ENCODE measurements around the gene FGF4.

Gene FGF4

DNA sequence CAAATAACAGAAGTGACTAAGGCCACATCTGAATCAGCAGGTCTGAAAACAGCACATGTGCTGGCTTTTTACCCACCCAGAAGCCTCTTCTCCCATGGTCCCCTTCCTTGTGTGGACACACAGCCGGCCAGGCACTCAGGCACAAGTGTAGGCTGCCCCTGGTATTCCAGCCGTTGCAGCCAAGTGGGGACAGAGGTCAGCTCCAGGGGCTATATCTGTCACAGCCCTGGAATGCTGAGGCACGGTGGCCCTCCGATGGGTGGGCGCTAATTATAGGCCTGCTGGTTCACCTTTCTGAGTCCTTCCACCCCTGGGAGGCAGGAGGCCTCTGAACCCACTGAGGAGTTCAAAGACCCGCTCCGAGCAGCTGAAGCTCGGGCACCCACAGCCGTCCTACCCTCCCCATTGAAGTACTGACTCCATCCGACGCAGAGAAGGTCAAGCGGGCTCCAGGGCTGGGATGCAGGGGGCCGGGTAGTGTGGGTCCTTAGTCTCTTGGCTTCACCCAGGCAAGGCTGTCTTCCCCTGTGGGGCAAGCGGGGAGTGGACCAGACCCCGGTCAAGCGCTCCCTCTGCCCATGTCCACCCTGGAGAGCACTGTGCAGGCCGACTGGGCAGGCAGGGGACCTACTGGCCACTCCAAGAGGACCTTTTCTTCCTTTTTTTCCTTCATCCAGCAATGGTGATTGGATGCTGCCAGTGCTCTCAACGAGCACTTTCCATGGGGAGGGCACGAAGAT is 29.8 kb upstream of the FGF4 start:
- no peak for DNase-seq

DNA sequence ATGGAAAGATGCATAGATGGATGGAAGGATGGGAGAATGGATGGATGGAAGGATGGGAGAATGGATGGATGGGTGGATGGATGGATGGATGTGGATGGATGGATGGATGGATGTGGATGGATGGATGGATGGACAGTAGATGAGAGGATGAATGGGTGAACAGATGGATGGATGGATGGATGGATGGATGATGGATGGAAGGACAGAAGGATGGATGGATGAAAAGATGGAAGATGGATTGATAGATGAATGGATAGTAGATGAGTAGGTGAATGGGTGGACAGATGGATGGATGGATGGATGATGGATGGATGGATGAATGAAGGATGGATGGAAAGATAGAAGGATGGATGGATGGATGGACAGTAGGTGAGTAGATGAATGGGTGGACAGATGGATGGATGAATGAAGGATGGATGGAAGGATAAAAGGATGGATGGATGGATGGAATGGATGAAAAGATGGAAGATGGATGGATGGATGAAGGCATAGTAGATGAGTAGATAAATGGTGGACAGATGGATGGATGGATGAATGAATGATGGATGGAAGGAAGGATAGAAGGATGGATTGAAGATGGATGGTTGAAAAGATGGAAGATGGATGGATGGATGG is 28.6 kb upstream of the FGF4 start:
- no peak for DNase-seq

DNA sequence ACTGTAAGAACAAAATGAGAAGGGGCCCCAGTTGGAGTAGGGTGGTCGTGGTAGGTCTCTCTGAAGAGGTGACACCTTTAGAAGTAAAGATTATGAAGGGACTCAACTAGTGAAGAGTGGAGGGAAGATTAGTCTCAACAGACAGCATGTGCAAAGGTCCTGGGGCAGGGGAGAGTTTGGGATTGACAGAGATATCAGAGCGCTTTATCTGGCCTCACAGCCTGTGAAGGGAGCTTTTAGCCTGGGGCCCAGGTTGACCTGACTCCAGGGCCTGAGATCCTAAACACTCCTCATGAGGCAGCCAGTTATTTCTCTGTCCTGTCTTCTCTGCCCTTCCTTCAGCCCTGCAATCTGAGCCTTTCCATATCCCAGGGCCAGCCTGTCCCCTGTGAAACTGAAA is 27.9 kb upstream of the FGF4 start:
- no peak for DNase-seq

DNA sequence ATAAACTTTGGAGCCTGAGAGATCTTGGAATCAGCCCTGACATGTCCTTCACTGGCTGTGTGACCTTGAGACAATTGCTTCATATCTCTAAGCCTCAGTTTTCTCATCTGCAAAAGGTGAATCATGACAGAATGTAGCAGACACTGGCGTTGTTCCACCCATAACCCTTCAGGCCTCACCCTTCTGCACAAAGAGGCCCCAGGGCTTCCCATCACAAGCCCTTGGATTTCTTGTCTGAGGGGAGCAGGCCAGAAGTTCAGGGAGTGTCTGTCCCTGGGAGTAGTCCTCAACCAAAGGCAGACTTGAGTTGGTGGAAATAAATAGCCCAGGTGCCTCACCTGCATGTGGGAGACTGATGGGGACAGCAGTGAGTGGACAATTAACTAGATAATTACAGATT is 27.4 kb upstream of the FGF4 start:
- no peak for DNase-seq

DNA sequence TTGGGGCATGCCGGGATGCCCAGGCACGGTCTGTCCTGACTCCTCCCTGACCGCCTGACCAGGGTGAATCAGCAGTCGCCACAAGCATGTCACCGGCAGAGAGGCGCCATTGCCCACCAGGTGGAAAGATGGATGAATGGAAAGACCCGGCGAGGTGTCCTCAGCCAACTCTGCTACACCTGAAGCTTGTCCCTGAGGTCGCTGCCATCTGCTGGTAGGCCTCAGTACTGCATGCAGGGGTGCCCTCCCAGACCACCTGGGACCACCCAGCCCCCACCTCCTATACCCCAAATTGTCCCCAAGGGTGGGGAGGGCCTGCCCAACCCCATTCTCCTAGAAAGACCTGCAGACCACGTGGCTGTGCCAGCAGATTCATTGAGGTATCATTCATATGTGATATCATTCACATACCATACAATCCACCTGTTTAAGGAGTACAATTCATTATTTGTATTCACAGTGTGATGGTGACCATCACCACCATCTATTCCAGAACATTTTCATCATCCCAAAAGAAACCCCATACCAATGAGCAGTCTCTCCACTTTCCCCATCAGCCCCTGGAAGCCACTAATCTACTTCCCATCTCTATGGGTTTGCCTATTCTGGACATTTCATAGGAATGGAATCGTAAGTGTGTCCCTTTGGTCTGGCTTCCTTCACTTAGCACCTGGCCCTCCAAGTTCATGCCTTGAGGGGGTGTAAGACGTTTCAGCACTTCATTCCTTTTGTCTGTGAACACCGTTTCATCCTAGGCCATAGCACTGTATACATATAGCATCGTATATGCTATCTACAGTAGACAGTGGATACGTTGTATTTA is 26.6 kb upstream of the FGF4 start:
- DNase-seq: no peak

DNA sequence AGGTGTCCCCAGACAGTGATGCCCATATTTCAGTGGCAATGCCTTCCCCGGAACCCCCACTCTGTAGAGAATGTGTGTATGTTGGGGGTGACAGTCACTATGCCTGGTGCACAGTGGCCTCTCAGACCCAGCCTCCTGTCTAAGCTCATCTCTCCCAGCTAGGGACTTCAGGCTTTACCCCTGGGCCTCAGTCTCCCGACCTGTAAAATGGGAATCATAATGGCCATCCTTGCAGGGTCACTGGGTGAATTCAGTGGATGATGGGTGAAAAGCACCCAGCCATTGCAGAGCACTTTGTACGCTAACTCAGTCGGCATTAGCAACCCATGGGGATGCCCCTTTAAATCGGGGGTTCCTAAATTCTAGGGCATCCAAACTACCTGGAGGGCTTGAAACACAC is 25.1 kb upstream of the FGF4 start:
- no peak for DNase-seq

DNA sequence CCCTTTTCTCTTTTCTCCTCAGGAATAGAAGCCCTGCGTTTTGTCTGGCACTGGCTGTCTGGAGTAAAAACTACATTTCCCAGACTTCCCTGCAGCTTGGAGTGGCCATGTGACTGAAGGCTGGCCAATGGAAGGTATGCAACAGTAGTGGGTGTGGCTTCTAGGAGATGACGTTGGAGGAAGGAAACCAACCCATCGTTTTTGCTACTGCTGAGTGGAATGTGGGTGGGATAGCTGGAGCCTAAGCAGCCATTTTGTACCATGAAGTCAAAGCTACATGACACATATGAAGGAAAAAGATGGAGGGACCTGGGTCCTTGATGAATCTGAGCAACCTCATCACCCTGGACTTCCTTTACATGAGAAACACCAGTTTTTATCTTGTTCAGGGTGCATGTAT is 24.4 kb upstream of the FGF4 start:
- no peak for DNase-seq

DNA sequence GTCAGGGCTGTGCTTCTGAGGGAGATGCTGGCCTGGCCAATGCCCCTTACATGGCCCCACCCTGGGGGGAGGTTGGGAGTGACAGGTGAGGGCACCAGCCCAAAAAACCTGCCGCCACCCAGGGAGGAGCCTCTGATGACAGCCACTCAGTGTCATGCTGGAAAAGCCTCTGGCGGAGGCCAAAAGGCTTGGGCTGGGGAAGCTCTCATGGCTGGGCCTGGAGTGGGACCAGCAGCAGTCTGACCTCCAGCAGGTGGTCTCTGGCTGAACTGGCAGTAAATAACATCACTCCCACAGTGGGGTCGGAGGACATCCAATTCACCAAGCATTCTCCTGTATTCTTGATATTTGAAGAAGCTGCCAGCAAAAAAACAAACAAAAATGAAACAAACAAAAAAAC is 24.0 kb upstream of the FGF4 start:
- DNase-seq: no peak

DNA sequence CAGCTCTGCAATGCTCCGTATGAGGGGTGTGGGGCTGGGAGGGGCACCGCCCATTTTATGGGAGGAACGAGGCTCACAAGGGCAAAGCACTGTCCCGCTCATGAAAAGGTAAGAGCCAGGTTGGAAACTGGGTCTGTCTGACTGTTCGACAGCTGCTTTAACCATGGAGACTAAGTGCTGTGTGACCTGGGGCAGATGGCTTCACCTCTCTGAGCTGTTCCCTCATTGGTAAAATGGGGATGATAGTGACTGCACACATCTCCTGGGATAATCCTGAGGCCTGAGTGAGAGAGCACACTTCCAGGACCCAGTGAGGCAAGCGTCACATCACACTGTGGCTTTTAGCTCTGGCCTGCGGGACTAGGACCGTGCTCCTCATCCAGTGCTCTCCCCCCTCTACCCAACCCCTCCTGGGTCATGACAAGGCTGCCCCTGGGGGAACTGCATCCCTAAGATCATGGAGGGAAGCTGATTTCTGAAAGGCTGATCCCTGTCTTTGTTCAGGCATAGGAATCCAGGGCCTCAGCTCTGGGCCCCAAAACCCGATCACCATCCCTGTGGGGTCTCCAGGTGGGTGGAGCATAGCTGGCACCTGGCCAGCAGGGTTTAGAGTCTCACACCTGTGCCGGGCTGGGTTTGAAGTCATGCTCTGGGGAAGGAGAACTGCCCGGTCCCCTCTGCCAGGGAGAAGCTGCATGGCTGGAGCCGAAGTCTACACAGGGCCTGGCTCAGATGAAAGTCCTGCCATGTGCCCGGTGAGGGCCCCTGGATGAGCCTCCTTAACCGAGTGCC is 22.8 kb upstream of the FGF4 start:
- DNase-seq: no peak

DNA sequence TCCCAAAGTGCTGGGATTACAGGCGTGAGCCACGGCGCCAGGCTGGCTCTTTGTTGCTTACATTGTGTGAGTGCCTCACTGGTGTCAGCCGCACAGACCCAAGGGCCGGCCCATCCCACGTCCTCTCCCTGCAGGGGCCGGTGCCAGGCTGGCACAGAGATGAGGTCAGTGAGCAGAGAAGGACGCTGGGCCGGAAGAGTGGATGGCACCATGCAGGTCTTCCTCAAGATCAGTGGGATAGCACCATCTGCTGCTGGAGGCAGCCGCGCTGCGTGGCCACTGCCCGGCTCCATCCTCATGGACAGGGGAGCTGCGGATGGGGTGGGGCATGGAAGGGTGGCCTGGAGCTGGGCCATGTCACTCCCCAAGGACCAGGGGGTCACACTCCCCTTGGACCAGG is 22.0 kb upstream of the FGF4 start:
- DNase-seq: no peak

DNA sequence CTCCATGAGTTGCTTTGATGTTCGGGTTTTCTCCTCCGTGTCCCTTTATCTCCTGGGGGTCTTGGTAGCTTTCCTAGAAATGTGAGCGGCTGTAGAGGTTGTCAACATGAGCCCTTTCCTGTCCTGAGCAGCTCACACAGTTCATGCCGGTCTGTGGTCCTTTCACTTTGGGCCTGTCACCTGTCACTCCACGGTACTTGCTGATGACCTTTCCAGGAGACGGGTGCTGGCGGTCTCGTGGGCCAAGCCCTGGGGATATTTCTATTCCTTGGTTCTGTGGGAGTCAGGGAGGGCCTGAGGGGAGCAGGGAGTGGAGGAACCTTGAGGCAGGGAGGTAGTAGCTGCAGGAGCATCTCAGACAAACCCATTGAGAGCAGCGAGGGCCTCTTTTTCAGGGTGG is 20.9 kb upstream of the FGF4 start:
- DNase-seq: no peak

DNA sequence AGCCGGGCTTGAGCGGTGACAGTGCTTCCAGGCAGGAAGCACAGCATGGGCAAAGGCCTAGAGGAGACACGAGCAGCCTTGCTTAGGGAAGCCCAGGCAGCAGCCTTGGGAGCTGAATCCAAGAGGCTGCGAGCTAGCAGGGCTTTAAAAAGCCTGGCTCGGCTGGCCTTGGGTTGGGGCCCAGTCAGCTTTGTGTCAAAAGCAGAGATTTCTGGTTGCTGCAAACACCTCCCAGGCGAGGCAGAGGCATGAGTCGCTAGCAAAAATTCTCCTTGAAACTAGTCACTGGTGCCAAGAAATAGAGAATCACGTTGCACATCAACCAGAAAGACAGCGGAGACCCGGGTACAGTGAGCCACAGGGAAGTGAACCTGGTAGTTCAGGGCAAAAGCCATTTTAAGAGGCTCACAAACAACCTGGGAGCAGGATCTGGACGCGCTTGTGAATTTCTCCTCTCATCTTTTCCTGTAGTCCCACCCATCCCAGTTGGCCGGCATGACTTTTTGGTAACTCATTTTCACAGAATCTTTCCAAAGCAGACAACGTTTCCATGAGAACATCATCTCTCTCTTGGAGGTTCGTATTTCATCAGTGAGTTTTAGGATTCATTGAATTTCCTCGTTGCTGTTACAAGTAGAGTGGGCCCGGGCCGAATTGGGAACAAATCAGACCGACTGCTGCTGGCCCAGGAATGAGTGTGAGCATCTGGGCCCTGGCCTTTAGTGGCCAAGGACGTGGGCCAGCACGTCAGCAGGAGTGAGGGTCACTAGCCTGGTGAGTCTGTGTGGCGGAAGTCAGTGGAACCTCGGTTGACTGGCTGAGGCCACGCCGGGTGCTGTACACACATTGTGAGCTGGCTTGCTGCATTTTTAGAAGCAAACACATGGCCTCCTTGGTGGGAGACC is 16.4 kb upstream of the FGF4 start:
- DNase-seq: no peak

DNA sequence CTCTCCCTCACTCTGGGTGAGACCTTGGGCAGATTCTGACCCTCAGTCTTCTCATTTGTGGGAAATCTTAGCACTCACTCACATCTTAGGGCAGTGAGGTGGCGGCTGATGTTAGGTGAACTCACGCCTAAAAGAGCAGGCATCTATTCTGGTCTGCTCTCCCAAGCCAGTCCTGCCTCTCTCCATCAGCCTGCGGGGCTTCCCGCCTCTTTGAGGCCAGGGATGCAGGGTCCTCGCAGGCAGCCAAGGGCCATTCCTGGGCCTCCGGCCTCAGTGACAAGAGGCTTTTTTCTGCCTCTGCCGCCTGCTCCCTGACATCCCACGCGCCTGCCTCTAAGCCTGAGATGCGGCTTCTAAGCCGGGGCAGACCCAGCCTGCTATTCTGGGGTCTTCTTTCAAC is 13.8 kb upstream of the FGF4 start:
- no peak for DNase-seq

DNA sequence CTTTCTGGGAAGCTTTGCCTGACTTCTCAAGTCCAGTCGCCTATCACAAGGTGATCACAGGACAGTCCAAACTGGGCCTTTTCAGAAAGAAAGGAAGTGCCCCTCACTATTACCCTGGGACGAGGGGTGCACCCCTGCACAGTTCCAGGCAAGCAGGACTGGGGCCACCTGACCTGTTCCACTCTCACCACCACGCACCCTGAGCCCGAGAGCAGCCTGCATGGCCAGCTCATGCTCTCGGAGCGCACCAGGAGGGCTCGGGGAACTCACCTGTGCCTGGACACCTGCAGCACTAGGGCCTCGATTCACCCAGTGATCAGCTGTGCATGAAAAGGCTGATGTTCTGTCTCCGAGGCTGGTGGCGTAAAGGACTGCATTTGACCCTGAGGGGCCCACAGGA is 12.8 kb upstream of the FGF4 start:
- DNase-seq: no peak

DNA sequence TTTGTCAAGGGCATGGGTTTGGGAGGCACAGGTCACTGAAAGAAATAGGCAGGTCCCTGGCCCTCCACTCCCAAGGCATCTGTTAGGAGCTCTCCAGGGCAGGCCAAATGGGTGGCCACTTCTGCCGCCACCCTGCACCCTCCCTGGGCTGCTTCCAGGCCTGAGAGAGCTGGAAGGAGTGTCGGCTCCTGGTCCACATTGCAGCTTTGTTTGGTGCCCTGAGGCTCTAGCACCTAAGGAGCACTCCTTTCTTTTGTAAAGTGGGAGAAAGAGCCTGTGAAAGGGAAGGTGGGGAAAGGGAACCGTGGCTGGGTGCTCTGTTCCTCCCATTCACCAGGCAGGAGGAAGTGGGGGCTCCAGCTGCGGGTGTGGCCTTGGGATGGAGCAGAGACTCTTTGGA is 12.3 kb upstream of the FGF4 start:
- DNase-seq: no peak

DNA sequence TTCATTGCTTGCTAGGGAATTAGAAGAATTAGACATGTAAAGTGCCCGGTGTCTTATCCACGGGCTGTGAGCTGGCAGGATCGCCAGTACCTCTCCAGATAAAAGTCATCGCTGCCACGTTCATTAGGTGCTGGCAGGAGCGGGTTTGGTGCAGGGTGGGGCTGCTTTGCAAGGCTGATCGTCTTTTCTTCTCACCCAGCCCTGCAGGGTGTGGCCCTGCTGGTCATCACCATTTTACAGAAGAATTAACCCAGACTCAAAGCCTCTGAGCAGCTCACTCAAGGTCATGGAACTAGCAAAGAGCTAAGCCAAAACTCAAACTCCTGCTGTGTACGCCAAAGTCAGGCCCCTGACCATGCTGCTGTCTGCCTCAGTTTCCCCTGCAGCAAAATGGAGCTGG is 6.1 kb upstream of the FGF4 start:
- no peak for DNase-seq

DNA sequence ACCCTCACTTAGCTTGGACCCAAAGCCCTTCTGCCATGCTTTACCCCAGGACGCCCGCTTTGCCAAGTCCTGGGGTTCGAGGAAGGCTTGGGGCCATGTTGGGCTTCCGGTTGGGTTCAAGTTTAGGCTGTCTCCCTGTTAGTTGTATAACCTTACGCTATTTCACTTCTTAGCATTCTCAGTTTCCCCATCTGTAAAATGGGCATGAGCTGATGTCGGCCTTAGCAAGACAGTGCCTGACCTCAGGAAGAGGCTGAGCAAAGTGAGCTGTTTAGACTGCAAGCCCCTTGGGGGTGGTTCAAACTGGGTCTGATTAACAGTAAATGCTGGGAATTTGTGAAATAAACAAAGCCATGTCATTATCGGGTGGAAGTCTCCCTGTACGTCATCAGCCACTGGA is 3.2 kb upstream of the FGF4 start:
- DNase-seq: no peak

DNA sequence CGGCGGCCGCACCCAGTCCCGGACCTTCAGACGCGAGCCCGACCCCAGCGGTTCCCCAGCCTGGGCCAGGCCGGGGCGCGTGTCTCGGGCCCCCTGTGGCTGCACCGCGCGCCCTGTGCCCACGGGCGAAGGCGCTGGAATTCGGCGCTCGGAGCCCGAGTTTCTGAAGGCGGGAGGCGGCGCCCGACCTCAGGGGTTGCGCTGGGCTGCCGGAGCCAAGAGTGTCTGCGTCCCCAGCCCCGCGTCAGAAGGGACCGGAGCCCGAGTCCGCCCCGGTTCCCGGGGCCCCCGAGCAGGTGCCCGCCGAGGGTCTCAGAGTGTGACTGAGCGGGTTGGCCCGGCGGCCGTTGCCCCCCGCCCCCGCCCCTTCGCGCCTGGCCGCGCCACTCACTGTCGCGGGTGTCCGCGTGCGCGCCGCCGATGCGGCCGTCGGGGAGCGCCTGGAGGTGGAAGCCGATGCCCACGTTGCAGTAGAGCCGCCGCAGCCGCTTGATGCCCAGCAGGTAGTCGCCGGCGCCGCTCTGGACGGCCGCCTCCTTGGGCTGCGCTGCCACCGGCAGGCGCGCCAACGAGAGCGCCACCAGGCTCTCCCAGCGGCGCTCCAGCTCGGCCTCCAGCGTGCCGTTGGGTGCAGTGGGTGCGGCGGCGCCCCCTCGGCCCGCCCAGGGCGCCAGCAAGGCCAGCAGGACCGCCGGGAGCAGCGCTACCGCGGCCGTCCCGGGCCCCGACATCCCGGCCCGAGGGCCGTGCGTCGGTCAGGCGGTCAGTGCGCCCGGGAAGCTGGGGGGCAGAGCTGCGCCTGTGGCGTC is 583 bp downstream of the FGF4 start:
- no peak for DNase-seq

DNA sequence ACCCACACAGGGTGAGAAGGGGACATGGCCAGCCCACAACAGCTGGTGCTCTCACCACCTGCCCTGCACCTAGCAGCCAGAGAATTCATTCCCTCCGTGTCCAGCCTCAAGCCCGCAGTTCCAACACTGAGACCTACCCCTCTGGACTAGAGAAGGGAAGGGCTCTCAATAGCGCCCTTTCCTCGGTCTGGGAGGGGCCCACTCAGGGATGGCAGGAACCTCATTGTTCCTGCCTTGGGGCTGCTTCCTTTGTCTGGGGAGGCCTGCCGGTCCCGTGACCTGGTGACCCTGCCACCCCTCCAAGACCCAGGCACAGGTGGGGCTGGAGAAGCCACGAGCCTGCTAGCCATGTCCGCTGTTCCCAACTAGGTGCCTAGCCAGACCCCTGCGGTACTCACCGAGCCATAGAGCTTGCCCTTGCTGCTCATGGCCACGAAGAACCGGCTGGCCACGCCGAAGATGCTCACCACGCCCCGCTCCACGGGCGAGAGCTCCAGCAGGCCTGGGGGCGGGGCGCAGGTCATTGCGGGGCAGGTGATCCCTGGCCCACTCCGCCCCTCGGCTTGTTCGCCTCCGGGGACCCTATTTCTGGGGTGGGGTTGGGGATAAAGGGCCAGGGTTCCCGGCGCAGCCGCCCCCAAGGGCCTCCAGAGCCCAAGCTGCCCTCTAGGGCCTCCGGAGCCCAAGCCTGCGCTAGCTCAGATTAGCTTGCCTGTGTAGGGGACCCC is 1.4 kb downstream of the FGF4 start:
- DNase-seq: no peak

DNA sequence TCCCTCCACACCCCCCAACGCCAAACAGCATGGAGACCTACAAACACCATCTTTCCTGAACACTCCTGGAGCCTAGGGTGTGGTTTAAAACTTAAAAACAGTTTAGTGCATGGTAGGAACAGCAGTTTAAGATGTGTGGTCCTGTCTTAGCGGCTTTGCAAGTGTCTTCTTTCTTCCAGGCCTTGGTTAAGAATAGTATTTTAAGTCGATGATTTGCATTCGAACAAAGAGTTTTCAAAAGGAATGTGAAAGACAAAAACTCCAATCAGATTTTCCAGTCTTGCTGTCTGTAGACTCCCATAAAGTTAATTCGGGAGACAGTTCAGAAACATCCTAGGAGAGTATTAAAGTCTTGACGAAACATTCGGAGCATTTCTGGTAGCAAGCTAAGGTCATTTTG is 3.7 kb downstream of the FGF4 start:
- DNase-seq: no peak

DNA sequence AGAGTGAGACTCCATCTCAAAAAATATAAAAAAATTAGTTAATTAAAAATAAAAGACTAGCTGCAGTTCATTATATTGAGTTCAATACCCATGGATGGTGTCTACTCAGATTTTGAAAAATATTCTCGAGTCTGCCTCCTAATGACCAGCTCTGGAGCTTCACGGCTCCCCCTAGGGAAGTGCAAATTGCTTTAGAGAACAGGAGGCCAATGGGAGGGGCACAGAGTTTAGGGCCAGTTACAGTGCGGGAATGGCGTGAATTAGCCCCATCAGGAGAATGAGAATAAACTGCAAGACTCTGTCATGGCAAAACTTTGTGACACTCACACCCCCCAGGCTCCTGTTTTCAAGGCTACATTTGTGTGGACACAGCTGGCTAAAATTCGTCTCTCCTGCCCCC is 4.6 kb downstream of the FGF4 start:
- DNase-seq: no peak

All from NCI-H2227 treated with DMSO at 0.1 percent for 48 hours (cell line).